CD14-positive monocyte (primary cell): ENCODE measurements around the gene TRIM56. TPM values are rescaled to one million over a fixed set of nuclear protein-coding genes. Genes with fewer than 3 reads are reported as not detected.
"Not testable (repeated sequence)": the region's sequence is repeated elsewhere in the genome, so short reads cannot be mapped to it uniquely, and the experiment has no call there.

ENCODE experiments used
- DNase-seq, 3 donors: peaks; one replicate each; pipeline ENCODE4 v3.0.0-alpha.2; 2011 to 2022
- H2AFZ ChIP-seq: 2 replicates; pipeline ENCODE4 v1.6.0; 2012; ENCODE audit warnings: mild to moderate bottlenecking, low read depth, low read length, inconsistent platforms; ENCODE audit not compliant: insufficient read depth, poor library complexity, severe bottlenecking
- H3K27ac ChIP-seq, 2 donors: 1 replicate in 1 of 2; 2 replicates in 1 of 2; pipeline ENCODE4 v1.5.1; 2012 to 2013; ENCODE audit warnings: low read length in 2 of 2, control low read depth in 1 of 2, inconsistent platforms in 1 of 2, low read depth in 1 of 2, mild to moderate bottlenecking in 1 of 2
- H3K27me3 ChIP-seq, 2 donors: one replicate each; pipeline versions ENCODE4 v1.6.0 to v1.6.1; 2011 to 2013; ENCODE audit warnings: low read length in 2 of 2; ENCODE audit not compliant: control insufficient read depth in 2 of 2, insufficient read depth in 2 of 2
- H3K36me3 ChIP-seq, 2 donors: replicated peaks in 1 of 2; 1 replicate in 1 of 2; 2 replicates in 1 of 2; pipeline versions ENCODE4 v1.5.1 to v1.6.1; 2012 to 2013; ENCODE audit warnings: low read length in 2 of 2, control low read depth in 1 of 2, inconsistent platforms in 1 of 2, mild to moderate bottlenecking in 1 of 2; ENCODE audit not compliant: insufficient read depth in 2 of 2, control insufficient read depth in 1 of 2
- H3K4me1 ChIP-seq, 2 donors: 1 replicate in 1 of 2; 2 replicates in 1 of 2; pipeline versions ENCODE4 v1.5.1 to v1.6.1; 2012 to 2013; ENCODE audit warnings: low read length in 2 of 2, control low read depth in 1 of 2, inconsistent platforms in 1 of 2, mild to moderate bottlenecking in 1 of 2, moderate library complexity in 1 of 2; ENCODE audit not compliant: insufficient read depth in 2 of 2, control insufficient read depth in 1 of 2
- H3K4me2 ChIP-seq: replicated peaks from 2 replicates; pipeline ENCODE3; 2012; ENCODE audit warnings: low read length, moderate library complexity, mild to moderate bottlenecking; ENCODE audit not compliant: poor library complexity, severe bottlenecking; ENCODE audit errors: extremely low read depth
- H3K4me3 ChIP-seq, 3 experiments: fragments of 200-600 bp in 1 of 3; sonication (generic) in 1 of 3; replicated peaks in 1 of 3; 1 replicate in 2 of 3; 2 replicates in 1 of 3; pipeline ENCODE4 v1.5.1; 2011 to 2013; ENCODE audit warnings: low read length in 3 of 3, mild to moderate bottlenecking in 3 of 3, control low read depth in 2 of 3, low read depth in 2 of 3, inconsistent platforms in 1 of 3, moderate library complexity in 1 of 3
- H3K79me2 ChIP-seq: 2 replicates; pipeline ENCODE4 v1.6.0; 2012; ENCODE audit warnings: mild to moderate bottlenecking, control low read depth, inconsistent platforms, low read length, moderate library complexity; ENCODE audit not compliant: insufficient read depth
- H3K9ac ChIP-seq: 2 replicates; pipeline ENCODE4 v1.6.0; 2017; ENCODE audit warnings: low read length, mild to moderate bottlenecking; ENCODE audit not compliant: insufficient read depth, poor library complexity, severe bottlenecking
- H3K9me3 ChIP-seq, 2 donors: replicated peaks in 1 of 2; 1 replicate in 1 of 2; 2 replicates in 1 of 2; pipeline versions ENCODE4 v1.5.1 to v1.6.1; 2012 to 2013; ENCODE audit warnings: low read length in 2 of 2, control low read depth in 1 of 2; ENCODE audit not compliant: control insufficient read depth in 1 of 2, insufficient read depth in 1 of 2
- H4K20me1 ChIP-seq: 2 replicates; pipeline ENCODE4 v1.6.0; 2012; ENCODE audit warnings: mild to moderate bottlenecking, low read length, control low read depth, moderate library complexity; ENCODE audit not compliant: insufficient read depth
- H3K27ac Mint-ChIP-seq, 7 donors: one replicate each; pipeline ENCODE4 v1.8.0; 2020; ENCODE audit warnings: mild to moderate bottlenecking in 7 of 7, mixed read lengths in 7 of 7, moderate library complexity in 6 of 7, inconsistent platforms in 2 of 7
- H3K27me3 Mint-ChIP-seq, 3 donors: one replicate each; pipeline ENCODE4 v1.8.0; 2021 to 2022; ENCODE audit warnings: low read depth in 3 of 3, mild to moderate bottlenecking in 3 of 3, mixed read lengths in 3 of 3, moderate library complexity in 3 of 3, inconsistent platforms in 1 of 3
- H3K36me3 Mint-ChIP-seq, 2 donors: one replicate each; pipeline ENCODE4 v1.8.0; 2020; ENCODE audit warnings: mixed read lengths in 2 of 2, inconsistent platforms in 1 of 2, mild to moderate bottlenecking in 1 of 2
- H3K4me1 Mint-ChIP-seq: one replicate; pipeline ENCODE4 v1.8.0; 2020; ENCODE audit warnings: mild to moderate bottlenecking, mixed read lengths
- H3K4me3 Mint-ChIP-seq, 2 donors: one replicate each; pipeline ENCODE4 v1.8.0; 2020; ENCODE audit warnings: mild to moderate bottlenecking in 2 of 2, mixed read lengths in 2 of 2, moderate library complexity in 1 of 2
- H3K9me3 Mint-ChIP-seq, 7 donors: one replicate each; pipeline ENCODE4 v1.8.0; 2020 to 2022; ENCODE audit warnings: mixed read lengths in 7 of 7, mild to moderate bottlenecking in 6 of 7, moderate library complexity in 6 of 7, inconsistent platforms in 2 of 7
- WGBS: methylation state at CpG from one replicate; pipeline ENCODE4 v1.1.5; 2013; ENCODE audit warnings: missing lambda C conversion rate; ENCODE audit not compliant: insufficient coverage; 5-methylcytosine and 5-hydroxymethylcytosine counted together
- intact Hi-C, 2 donors: fragments of 100-400 bp; cut with micrococcal nuclease; formaldehyde crosslinking; loops; one replicate each; pipeline versions ENCODE4 v1.15.0 to v1.15.1; 2023
- polyA plus RNA-seq, 3 donors: library from polyadenylated mRNA; depleted of rRNA in 1 of 3; unstranded in 2 of 3; stranded (reverse) in 1 of 3; fragments of 300-500 nt in 2 of 3; fragments of >200 nt in 1 of 3; fragmentation: Illumina TruSeq in 2 of 3; gene quantifications; 1 replicate in 2 of 3; 2 replicates in 1 of 3; pipeline ENCODE4 v1.2.3, GENCODE V29; 2012 to 2021
- TF ChIP-seq, protein P1 (sequence below): fragments of 200-600 bp; IDR thresholded peaks from one replicate; pipeline ENCODE4 v1.8.0; 2022; ENCODE audit warnings: antibody characterized with exemption, mild to moderate bottlenecking

TRIM56 gene
- polyA plus RNA-seq, 3 donors, result 0.66 to 9.4 (median 1.2) TPM

DNA sequence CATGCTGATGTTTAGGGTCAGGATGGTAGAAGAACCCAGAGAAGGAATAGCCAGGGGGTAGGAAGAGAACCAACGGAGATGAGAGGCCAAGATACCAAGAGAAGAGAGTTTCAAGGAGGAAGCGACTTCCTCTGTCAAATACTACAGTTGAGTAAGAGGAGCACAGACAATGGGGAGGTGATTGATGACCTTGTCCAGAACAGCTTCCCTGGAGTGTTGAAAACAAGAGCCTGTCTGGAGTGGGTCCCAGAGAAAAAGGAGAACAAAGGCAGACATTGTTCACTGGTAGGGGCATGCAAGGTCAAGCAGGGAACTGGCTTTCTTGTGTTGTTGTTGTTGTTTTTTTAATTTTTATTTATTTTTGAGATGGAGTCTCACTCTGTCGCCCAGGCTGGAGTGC, 9.6 kb upstream of the TRIM56 start:
- Histone ChIP-seq H3K27ac (no peak overlapping the region), H3K4me3 (no peak overlapping the region), H3K27me3 (peaks cover 0 to 2% of the 10 kb centered on the region in 2 donors), H3K9me3 (no peaks in the 10 kb centered on the region), H3K4me1 (peaks cover 0 to 3% of the 10 kb centered on the region in 2 donors), H3K4me2 (no peak overlapping the region), H2AFZ (no peak overlapping the region), H3K9ac (no peak overlapping the region), H3K36me3 (no peaks in the 10 kb centered on the region), H4K20me1 (no peaks in the 10 kb centered on the region), H3K79me2 (no peaks in the 10 kb centered on the region)
- H3K9me3 Mint-ChIP-seq, result peaks cover 0 to 2% (median 0%) of the 10 kb centered on the region in 7 donors
- intact Hi-C loops, result loop anchor here in 1 of 2 donors (5.0 kb wide), 1 partner anchor 117 kb away; no protein-coding TSS in a partner anchor
- no peaks in the 10 kb centered on the region for H3K36me3 Mint-ChIP-seq
- DNase-seq, result no peak
- 74% methylated on average over 3 of the region's 3 CpGs for WGBS
- H3K27me3 Mint-ChIP-seq, result peaks cover 15 to 27% (median 22%) of the 10 kb centered on the region in 3 donors
- H3K4me3 Mint-ChIP-seq, result no peak overlapping the region
- TF ChIP-seq, protein P1, sequence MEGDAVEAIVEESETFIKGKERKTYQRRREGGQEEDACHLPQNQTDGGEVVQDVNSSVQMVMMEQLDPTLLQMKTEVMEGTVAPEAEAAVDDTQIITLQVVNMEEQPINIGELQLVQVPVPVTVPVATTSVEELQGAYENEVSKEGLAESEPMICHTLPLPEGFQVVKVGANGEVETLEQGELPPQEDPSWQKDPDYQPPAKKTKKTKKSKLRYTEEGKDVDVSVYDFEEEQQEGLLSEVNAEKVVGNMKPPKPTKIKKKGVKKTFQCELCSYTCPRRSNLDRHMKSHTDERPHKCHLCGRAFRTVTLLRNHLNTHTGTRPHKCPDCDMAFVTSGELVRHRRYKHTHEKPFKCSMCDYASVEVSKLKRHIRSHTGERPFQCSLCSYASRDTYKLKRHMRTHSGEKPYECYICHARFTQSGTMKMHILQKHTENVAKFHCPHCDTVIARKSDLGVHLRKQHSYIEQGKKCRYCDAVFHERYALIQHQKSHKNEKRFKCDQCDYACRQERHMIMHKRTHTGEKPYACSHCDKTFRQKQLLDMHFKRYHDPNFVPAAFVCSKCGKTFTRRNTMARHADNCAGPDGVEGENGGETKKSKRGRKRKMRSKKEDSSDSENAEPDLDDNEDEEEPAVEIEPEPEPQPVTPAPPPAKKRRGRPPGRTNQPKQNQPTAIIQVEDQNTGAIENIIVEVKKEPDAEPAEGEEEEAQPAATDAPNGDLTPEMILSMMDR, result no peak
- H3K4me1 Mint-ChIP-seq, result peaks cover 8% of the 10 kb centered on the region
- H3K27ac Mint-ChIP-seq, result no peak overlapping the region

DNA sequence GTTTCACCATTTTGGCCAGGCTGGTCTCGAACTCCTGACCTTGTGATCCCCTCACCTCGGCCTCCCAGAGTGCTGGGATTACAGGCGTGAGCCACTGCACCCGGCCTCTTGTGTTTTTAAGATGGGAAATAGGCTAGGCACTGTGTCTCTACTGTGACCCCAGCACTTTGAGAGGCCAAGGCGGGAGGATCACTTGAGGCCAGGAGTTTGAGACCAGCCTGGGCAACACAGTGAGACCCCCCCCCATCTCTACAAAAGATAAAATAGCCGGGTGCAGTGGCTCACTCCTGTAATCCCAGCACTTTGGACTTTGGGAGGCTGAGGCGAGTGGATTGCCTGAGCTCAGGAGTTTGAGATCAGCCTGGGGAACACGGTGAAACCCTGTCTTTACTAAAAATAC, 9.1 kb upstream of the TRIM56 start:
- H3K9ac ChIP-seq, result not testable (repeated sequence)

More for the DNA sequence above, 9.1 kb upstream of the TRIM56 start:
- intact Hi-C loops, result loop anchor here in 1 of 2 donors (5.0 kb wide), 1 partner anchor 116 kb away; no protein-coding TSS in a partner anchor
- H3K36me3 Mint-ChIP-seq, H3K27ac Mint-ChIP-seq, H3K4me3 Mint-ChIP-seq, H3K36me3 ChIP-seq, H3K79me2 ChIP-seq, H3K4me1 Mint-ChIP-seq, H3K4me2 ChIP-seq, H3K9me3 ChIP-seq, H2AFZ ChIP-seq, H3K4me3 ChIP-seq, H4K20me1 ChIP-seq, H3K27me3 ChIP-seq, H3K9me3 Mint-ChIP-seq, DNase-seq, H3K27ac ChIP-seq, H3K4me1 ChIP-seq: not testable (repeated sequence)
- peaks cover 15 to 26% (median 22%) of the 10 kb centered on the region in 3 donors for H3K27me3 Mint-ChIP-seq
- WGBS, result no CpG with 5 or more reads among the region's 8 CpGs
